Measurements from ENCODE around the gene DAAM1. TPM values are rescaled to one million over a fixed set of nuclear protein-coding genes. Genes with fewer than 3 reads are reported as not detected.

The DAAM1 gene
- total RNA-seq, 2 donors from 2014 or later = 94.0 to 99.4 TPM

DNA sequence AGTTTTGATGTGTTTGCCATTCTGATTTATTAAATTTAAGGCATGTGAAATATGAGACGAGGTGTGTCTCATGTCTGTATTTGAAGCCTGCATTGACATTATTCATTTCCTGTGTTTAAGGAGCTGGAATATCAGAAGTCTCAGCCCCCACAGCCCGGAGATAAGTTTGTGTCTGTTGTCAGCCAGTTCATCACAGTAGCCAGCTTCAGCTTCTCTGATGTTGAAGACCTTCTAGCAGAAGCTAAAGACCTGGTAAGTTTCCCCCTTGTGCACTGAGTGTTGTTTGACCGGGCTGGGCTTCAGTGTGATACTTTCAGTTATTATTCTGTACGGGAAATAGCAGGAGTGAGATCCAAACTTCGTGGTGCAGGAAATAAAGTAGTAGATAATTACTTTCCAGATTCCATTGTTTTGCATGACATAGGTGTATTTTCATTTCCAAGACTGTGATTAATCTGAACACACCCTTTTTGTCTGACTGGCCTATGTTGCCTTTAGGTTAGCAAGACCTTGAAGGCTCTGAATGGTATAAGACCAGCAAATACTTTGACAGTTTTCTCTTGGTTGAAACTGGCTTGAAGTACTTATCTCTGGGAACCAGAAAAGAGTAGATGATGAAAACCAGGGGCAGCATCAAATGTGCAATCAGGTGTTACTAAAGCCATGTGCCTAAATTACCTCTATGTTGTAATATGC, 175.2 kb downstream of the DAAM1 start:
- Mint-ChIP-seq H3K27me3 (ENCODE audit: insufficient read depth) (no peaks in the 10 kb centered on the region), H3K27ac (no peak overlapping the region), H3K9me3 (no peaks in the 10 kb centered on the region), H3K4me1 (peaks cover 16% of the 10 kb centered on the region), H3K4me3 (no peak overlapping the region), H3K36me3 (ENCODE audit: low read depth) (peaks cover 39% of the 10 kb centered on the region)
- H3K9ac ChIP-seq (ENCODE audit: extremely low read depth, low read length, poor library complexity, severe bottlenecking) = no peak overlapping the region
- TF ChIP-seq, protein P1, sequence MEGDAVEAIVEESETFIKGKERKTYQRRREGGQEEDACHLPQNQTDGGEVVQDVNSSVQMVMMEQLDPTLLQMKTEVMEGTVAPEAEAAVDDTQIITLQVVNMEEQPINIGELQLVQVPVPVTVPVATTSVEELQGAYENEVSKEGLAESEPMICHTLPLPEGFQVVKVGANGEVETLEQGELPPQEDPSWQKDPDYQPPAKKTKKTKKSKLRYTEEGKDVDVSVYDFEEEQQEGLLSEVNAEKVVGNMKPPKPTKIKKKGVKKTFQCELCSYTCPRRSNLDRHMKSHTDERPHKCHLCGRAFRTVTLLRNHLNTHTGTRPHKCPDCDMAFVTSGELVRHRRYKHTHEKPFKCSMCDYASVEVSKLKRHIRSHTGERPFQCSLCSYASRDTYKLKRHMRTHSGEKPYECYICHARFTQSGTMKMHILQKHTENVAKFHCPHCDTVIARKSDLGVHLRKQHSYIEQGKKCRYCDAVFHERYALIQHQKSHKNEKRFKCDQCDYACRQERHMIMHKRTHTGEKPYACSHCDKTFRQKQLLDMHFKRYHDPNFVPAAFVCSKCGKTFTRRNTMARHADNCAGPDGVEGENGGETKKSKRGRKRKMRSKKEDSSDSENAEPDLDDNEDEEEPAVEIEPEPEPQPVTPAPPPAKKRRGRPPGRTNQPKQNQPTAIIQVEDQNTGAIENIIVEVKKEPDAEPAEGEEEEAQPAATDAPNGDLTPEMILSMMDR (conservative IDR thresholded peaks at IDR 0.05) = no peak
- DNase-seq = no peak
- no peaks in the 10 kb centered on the region for H3K27me3 ChIP-seq (ENCODE audit: control insufficient read depth, insufficient read depth, low read length, poor library complexity, severe bottlenecking)
- 93% methylated on average over 4 to 5 of the region's 5 CpGs for WGBS, 2 experiments (ENCODE audit: insufficient coverage in 1 of 2, insufficient read length in 1 of 2)
- H3K9me3 ChIP-seq (ENCODE audit: control insufficient read depth, low read length) = no peaks in the 10 kb centered on the region
- H3K4me3 ChIP-seq (ENCODE audit: low read length) = no peak overlapping the region
- peaks cover 79% of the 10 kb centered on the region for H3K36me3 ChIP-seq (ENCODE audit: control insufficient read depth, insufficient read depth, low read length)
- no peak overlapping the region for H3K27ac ChIP-seq (ENCODE audit: low read depth, low read length)
- peaks cover 10% of the 10 kb centered on the region for H3K4me1 ChIP-seq (ENCODE audit: control insufficient read depth, insufficient read depth, low read length)

DNA sequence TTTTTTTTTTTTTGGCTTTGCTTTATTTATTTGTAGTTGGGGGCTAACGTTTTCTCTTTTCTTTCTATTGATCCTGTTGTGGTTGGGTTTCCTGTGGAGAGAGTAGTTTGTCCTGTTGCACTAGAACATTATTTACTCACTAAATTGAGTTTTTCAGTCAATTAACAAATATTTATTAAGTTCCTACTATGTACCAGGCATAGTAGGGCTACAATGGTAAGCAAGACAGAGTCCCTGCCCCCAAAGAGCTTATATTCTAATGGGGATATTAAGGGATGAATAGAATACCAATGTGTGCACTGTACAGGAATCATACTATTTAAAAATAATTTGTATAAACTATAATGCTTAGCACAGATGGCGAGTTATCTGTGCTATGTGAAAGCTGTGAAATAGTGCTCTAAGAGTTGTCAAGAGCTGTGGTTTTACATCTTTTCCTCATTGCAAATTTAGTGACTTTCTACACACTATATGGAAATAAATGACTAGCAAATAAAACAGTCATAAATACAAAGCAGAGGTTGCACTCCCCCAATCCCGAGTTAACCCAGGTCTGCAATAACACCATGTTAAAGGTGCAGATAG, 181.8 kb downstream of the DAAM1 start:
- WGBS, 2 experiments (ENCODE audit: insufficient coverage in 1 of 2, insufficient read length in 1 of 2) = 97 to 100% methylated on average over 1 to 2 of the region's 3 CpGs
- Histone ChIP-seq H3K9me3 (ENCODE audit: control insufficient read depth, low read length) (no peaks in the 10 kb centered on the region), H3K4me1 (ENCODE audit: control insufficient read depth, insufficient read depth, low read length) (no peaks in the 10 kb centered on the region), H3K27me3 (ENCODE audit: control insufficient read depth, insufficient read depth, low read length, poor library complexity, severe bottlenecking) (no peaks in the 10 kb centered on the region), H3K4me3 (ENCODE audit: low read length) (no peak overlapping the region), H3K36me3 (ENCODE audit: control insufficient read depth, insufficient read depth, low read length) (peaks cover 35% of the 10 kb centered on the region), H3K27ac (ENCODE audit: low read depth, low read length) (no peak overlapping the region), H3K9ac (ENCODE audit: extremely low read depth, low read length, poor library complexity, severe bottlenecking) (no peak overlapping the region)
- DNase-seq = no peak
- Mint-ChIP-seq H3K27me3 (ENCODE audit: insufficient read depth) (no peaks in the 10 kb centered on the region), H3K36me3 (ENCODE audit: low read depth) (peaks cover 20% of the 10 kb centered on the region), H3K9me3 (no peaks in the 10 kb centered on the region), H3K4me3 (no peak overlapping the region), H3K27ac (no peak overlapping the region), H3K4me1 (peaks cover 3% of the 10 kb centered on the region)
- TF ChIP-seq, protein P1 (conservative IDR thresholded peaks at IDR 0.05) = no peak

DNA sequence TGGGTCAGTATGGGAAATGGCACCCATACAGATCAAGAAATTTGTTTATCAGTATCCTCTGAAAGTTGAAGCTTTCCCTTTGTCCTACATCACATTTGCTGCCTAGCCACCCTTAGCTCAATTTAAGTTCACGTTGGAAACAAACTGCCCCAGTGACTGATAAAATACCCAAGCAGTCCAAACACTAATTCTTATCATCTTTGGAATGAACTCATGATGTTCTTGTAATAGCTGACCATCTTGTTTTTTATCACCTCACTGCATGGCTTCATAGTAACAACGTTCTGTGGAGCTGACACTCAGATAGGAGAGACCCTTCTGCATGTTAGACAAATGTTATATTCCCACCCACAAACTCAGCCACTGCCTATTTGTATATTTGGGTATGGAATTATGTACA, 183.3 kb downstream of the DAAM1 start:
- Histone ChIP-seq H3K27ac (ENCODE audit: low read depth, low read length) (no peak overlapping the region), H3K36me3 (ENCODE audit: control insufficient read depth, insufficient read depth, low read length) (peaks cover 29% of the 10 kb centered on the region), H3K27me3 (ENCODE audit: control insufficient read depth, insufficient read depth, low read length, poor library complexity, severe bottlenecking) (no peaks in the 10 kb centered on the region), H3K4me3 (ENCODE audit: low read length) (no peak overlapping the region), H3K9me3 (ENCODE audit: control insufficient read depth, low read length) (no peaks in the 10 kb centered on the region), H3K9ac (ENCODE audit: extremely low read depth, low read length, poor library complexity, severe bottlenecking) (no peak overlapping the region), H3K4me1 (ENCODE audit: control insufficient read depth, insufficient read depth, low read length) (no peaks in the 10 kb centered on the region)
- no peaks in the 10 kb centered on the region for H3K27me3 Mint-ChIP-seq (ENCODE audit: insufficient read depth)
- 89 to 97% methylated on average over 1 to 2 of the region's 2 CpGs for WGBS, 2 experiments (ENCODE audit: insufficient coverage in 1 of 2, insufficient read length in 1 of 2)
- TF ChIP-seq, protein P1 (conservative IDR thresholded peaks at IDR 0.05) = no peak
- H3K9me3 Mint-ChIP-seq = no peaks in the 10 kb centered on the region
- H3K27ac Mint-ChIP-seq = no peak overlapping the region
- H3K4me1 Mint-ChIP-seq = peaks cover 3% of the 10 kb centered on the region
- H3K36me3 Mint-ChIP-seq (ENCODE audit: low read depth) = peaks cover 15% of the 10 kb centered on the region
- DNase-seq = no peak
- no peak overlapping the region for H3K4me3 Mint-ChIP-seq

All from endodermal cell (in vitro differentiated cells).